H1 (cell line): ENCODE results near the gene NDRG4. TPM values are rescaled to one million over a fixed set of nuclear protein-coding genes. Genes with fewer than 3 reads are reported as not detected.

ENCODE experiments used
- ASH2L ChIP-seq: fragments of 200-600, 300-600 bp; sonication (generic); IDR thresholded peaks from one replicate; pipeline ENCODE4 v1.7.1; 2017; ENCODE audit warnings: low read length
- ATF3 ChIP-seq: IDR thresholded peaks from 2 replicates; pipeline ENCODE4 v1.6.1; 2011; ENCODE audit warnings: low read depth, mild to moderate bottlenecking, low read length; ENCODE audit not compliant: insufficient read depth
- BACH1 ChIP-seq: IDR thresholded peaks from 2 replicates; pipeline ENCODE4 v1.6.1; 2012; ENCODE audit warnings: low read length, improper control_type of control experiment
- BCL11A ChIP-seq, 2 experiments: IDR thresholded peaks; one replicate each; pipeline ENCODE4 v1.6.1; 2011; ENCODE audit warnings: low read depth in 2 of 2, low read length in 2 of 2, mild to moderate bottlenecking in 2 of 2
- CBX5 ChIP-seq: fragments of 300-800, 300-1000 bp; sonication (generic); IDR thresholded peaks from 2 replicates; pipeline ENCODE4 v1.7.1; 2016; ENCODE audit warnings: antibody characterized with exemption, low read length, low read depth
- GTF2F1 ChIP-seq: IDR thresholded peaks from 2 replicates; pipeline ENCODE4 v1.6.1; 2012; ENCODE audit warnings: low read depth, low read length, improper control_type of control experiment, borderline replicate concordance
- POU5F1 ChIP-seq: IDR thresholded peaks from 2 replicates; pipeline ENCODE4 v1.6.1; 2011; ENCODE audit warnings: low read depth, mild to moderate bottlenecking, low read length, moderate library complexity
- RAD21 ChIP-seq, 2 experiments: IDR thresholded peaks in 1 of 2; conservative IDR thresholded peaks in 1 of 2; 2 replicates each; pipeline ENCODE4 v1.6.1; 2011; ENCODE audit warnings: low read depth in 2 of 2, low read length in 2 of 2, improper control_type of control experiment in 1 of 2, inconsistent platforms in 1 of 2, mild to moderate bottlenecking in 1 of 2, moderate library complexity in 1 of 2
- SIRT6 ChIP-seq: IDR thresholded peaks from one replicate; pipeline ENCODE4 v1.7.1; 2012; ENCODE audit warnings: low read length, inconsistent platforms
- SIX5 ChIP-seq: IDR thresholded peaks from 2 replicates; pipeline ENCODE4 v1.6.1; 2011; ENCODE audit warnings: mild to moderate bottlenecking, low read depth, low read length
- SP2 ChIP-seq: IDR thresholded peaks from 2 replicates; pipeline ENCODE4 v1.6.1; 2012; ENCODE audit warnings: mild to moderate bottlenecking, low read length, inconsistent platforms
- SUZ12 ChIP-seq: fragments of 200-600 bp; sonication (generic); IDR thresholded peaks from 2 replicates; pipeline ENCODE4 v1.6.1; 2012; ENCODE audit warnings: mild to moderate bottlenecking, inconsistent platforms, low read length, moderate library complexity, mixed read lengths
- TAF1 ChIP-seq: IDR thresholded peaks from 2 replicates; pipeline ENCODE4 v1.6.1; 2011; ENCODE audit warnings: mild to moderate bottlenecking, low read depth, low read length
- TCF12 ChIP-seq: IDR thresholded peaks from 2 replicates; pipeline ENCODE4 v1.6.1; 2011; ENCODE audit warnings: low read depth, mild to moderate bottlenecking, low read length
- YY1 ChIP-seq: IDR thresholded peaks from 2 replicates; pipeline ENCODE4 v1.6.1; 2011; ENCODE audit warnings: low read depth, mild to moderate bottlenecking, low read length
- polyA plus RNA-seq, 7 experiments: library from polyadenylated mRNA; depleted of rRNA in 3 of 7; stranded (reverse) in 5 of 7; unstranded in 2 of 7; fragments of >200 nt in 5 of 7; fragments of 200-250 nt in 2 of 7; gene quantifications; 1 replicate in 5 of 7; 2 replicates in 1 of 7; 4 replicates in 1 of 7; pipeline versions ENCODE4 v1.2.1 to v1.2.3, GENCODE V29; 2011 to 2013; ENCODE audit warnings: missing spikeins in 2 of 7, mixed read lengths in 2 of 7
- total RNA-seq: library from RNA; stranded (reverse); fragmentation: NEBNext Ultra II Directional; extraction: Animal tissue kit (Norgen Biotek cat#: 25700); gene quantifications from 2 replicates; pipeline ENCODE4 v1.2.1, GENCODE V29; 2021
- TF ChIP-seq, protein P1 (sequence below): IDR thresholded peaks from 2 replicates; pipeline ENCODE4 v1.6.1; 2012; ENCODE audit warnings: inconsistent platforms
- TF ChIP-seq, protein P2 (sequence below): IDR thresholded peaks from 2 replicates; pipeline ENCODE4 v1.6.1; 2012; ENCODE audit warnings: low read length, inconsistent platforms

Gene NDRG4
- total and polyA plus RNA-seq, 2 of the 8 experiments (the other 6 are each of a cell fraction or from before 2014, with no cell fraction given), result 20.8 to 30.9 TPM

DNA sequence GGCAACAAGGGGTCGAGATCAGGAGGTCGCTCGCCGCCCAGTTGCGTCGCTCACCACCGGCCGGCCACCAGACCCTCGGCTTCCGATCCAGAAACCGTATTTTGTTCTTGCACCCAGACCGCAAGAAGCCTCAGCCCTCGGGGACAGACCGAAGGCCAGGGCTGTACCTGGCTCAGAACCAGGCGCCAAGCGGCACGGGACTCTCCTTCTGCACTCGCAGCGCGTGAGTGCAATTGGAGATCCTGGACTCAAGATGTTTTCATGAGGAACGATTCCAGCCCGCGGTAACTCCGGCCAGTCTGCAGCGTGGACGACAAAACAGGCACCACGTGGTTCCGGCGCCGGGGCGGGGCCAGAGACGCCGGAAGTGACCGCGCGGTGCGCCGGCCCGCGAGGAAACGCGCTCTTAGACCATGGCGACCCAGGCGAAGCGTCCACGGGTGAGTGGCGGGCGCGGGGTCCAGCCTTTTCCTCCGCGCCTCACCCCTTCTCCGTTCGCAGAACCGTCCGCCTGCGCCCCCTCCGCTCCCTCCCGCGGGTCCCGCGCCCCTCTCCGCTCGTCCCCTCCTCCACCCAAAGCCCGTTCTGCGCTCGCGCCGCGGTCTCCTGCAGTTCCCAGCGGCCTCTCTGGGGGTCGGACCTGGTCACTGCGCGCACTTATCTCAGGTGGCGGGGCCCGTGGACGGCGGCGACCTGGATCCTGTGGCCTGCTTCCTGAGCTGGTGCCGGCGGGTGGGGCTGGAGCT lies 15.4 kb downstream of the NDRG4 start, which contains the start of gene SETD6 (continued):
- TF ChIP-seq YY1 (peak; percentile 16; the same call in 1 of the 2 replicates), GTF2F1 (no peak; the same call in 1 of the 2 replicates), TAF1 (peak; percentile 85), SUZ12 (no peak), ATF3 (0 out of 2 replicates have a peak, but pooled peaks have one; percentile 3), SIRT6 (no peak), SIX5 (no peak), CBX5 (no peak), RAD21 (IDR thresholded peaks at IDR 0.05 in 1 of 2, conservative IDR thresholded peaks at IDR 0.05 in 1 of 2; ENCODE audit: low read depth in 2 of 2, low read length in 2 of 2) (no peak), BACH1 (peak; percentile 42; the same call in 1 of the 2 replicates), TCF12 (no peak), SP2 (no peak), ASH2L (peak; percentile 80), BCL11A (IDR thresholded peaks at IDR 0.05; ENCODE audit: low read depth in 2 of 2, low read length in 2 of 2) (no peak), POU5F1 (no peak)
- TF ChIP-seq, protein P1, sequence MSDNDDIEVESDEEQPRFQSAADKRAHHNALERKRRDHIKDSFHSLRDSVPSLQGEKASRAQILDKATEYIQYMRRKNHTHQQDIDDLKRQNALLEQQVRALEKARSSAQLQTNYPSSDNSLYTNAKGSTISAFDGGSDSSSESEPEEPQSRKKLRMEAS, result peak; percentile 96
- TF ChIP-seq, protein P2, sequence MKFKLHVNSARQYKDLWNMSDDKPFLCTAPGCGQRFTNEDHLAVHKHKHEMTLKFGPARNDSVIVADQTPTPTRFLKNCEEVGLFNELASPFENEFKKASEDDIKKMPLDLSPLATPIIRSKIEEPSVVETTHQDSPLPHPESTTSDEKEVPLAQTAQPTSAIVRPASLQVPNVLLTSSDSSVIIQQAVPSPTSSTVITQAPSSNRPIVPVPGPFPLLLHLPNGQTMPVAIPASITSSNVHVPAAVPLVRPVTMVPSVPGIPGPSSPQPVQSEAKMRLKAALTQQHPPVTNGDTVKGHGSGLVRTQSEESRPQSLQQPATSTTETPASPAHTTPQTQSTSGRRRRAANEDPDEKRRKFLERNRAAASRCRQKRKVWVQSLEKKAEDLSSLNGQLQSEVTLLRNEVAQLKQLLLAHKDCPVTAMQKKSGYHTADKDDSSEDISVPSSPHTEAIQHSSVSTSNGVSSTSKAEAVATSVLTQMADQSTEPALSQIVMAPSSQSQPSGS, result no peak
